ENCODE results near the gene RFC5.

- TF ChIP-seq REST (IDR thresholded peaks at IDR 0.05; ENCODE audit: insufficient read depth in 1 of 2, low read depth in 2 of 2, low read length in 2 of 2) (no peak), POLR2AphosphoS5 (IDR thresholded peaks at IDR 0.05; ENCODE audit: low read depth, low read length) (no peak)
These were observed 43.1 kb downstream of the RFC5 start for GRCh38 chr12:118059341-118060191.
